Vagina (tissue), 2 donors: Measurements from ENCODE around the gene UBFD1.

ENCODE experiments used
- POLR2AphosphoS5 ChIP-seq, 2 donors: sonication (generic); formaldehyde crosslinking; IDR thresholded peaks; one replicate each; pipeline ENCODE4 v1.9.0; 2017; ENCODE audit warnings: antibody characterized with exemption in 2 of 2, mild to moderate bottlenecking in 2 of 2, low read depth in 1 of 2; ENCODE audit not compliant: insufficient read depth in 1 of 2
- TF ChIP-seq, protein P1 (sequence below), 3 experiments: fragments of 450-650 bp in 2 of 3; fragments of 200-600 bp in 1 of 3; sonication (generic) in 1 of 3; IDR thresholded peaks; one replicate each; pipeline ENCODE4 v1.5.1; 2017 to 2019; ENCODE audit warnings: antibody characterized with exemption in 3 of 3, mild to moderate bottlenecking in 2 of 3, moderate library complexity in 2 of 3

DNA sequence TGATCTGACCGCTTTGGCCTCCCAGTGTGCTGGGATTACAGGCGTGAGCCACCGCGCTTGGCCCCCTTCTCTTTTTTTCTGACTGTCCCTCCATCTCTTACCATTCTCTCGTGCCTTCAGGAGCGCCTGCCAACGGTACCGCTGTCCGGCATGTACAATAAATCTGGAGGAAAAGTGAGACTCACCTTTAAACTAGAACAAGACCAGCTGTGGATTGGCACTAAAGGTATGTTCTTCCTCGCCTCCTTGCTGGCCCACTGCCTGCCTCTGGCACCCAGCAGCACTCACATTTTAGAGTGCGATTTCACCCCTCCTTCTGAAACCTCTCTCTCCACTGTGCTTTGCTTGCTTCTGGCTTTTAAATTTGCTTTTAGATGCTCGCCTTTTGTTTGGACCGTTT lies 5.0 kb downstream of the UBFD1 start:
- TF ChIP-seq POLR2AphosphoS5 (IDR thresholded peaks at IDR 0.05; ENCODE audit: insufficient read depth in 1 of 2, low read depth in 1 of 2) = no peak
- TF ChIP-seq, protein P1, sequence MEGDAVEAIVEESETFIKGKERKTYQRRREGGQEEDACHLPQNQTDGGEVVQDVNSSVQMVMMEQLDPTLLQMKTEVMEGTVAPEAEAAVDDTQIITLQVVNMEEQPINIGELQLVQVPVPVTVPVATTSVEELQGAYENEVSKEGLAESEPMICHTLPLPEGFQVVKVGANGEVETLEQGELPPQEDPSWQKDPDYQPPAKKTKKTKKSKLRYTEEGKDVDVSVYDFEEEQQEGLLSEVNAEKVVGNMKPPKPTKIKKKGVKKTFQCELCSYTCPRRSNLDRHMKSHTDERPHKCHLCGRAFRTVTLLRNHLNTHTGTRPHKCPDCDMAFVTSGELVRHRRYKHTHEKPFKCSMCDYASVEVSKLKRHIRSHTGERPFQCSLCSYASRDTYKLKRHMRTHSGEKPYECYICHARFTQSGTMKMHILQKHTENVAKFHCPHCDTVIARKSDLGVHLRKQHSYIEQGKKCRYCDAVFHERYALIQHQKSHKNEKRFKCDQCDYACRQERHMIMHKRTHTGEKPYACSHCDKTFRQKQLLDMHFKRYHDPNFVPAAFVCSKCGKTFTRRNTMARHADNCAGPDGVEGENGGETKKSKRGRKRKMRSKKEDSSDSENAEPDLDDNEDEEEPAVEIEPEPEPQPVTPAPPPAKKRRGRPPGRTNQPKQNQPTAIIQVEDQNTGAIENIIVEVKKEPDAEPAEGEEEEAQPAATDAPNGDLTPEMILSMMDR (IDR thresholded peaks at IDR 0.05) = no peak
